ENCODE results near the gene DEDD2. TPM values are rescaled to one million over a fixed set of nuclear protein-coding genes. Genes with fewer than 3 reads are reported as not detected.

Gene DEDD2
- total RNA-seq, 3 donors from 2014 or later (not counting 1 experiment from before 2014, with no cell fraction given) = 83.2 to 110 (median 83.7) TPM

- no peaks in the 10 kb centered on the region for H3K9me3 ChIP-seq (ENCODE audit: control insufficient read depth, insufficient read depth, low read length)
- H3K9me3 Mint-ChIP-seq = no peaks in the 10 kb centered on the region
- no peak overlapping the region for H3K27ac Mint-ChIP-seq
- H3K4me1 ChIP-seq (ENCODE audit: control insufficient read depth, insufficient read depth, low read length) = peaks cover 33% of the 10 kb centered on the region
- no peaks in the 10 kb centered on the region for H3K27me3 ChIP-seq (ENCODE audit: control insufficient read depth, insufficient read depth, low read length)
- ATAC-seq = no peak
- TF ChIP-seq, protein P1, sequence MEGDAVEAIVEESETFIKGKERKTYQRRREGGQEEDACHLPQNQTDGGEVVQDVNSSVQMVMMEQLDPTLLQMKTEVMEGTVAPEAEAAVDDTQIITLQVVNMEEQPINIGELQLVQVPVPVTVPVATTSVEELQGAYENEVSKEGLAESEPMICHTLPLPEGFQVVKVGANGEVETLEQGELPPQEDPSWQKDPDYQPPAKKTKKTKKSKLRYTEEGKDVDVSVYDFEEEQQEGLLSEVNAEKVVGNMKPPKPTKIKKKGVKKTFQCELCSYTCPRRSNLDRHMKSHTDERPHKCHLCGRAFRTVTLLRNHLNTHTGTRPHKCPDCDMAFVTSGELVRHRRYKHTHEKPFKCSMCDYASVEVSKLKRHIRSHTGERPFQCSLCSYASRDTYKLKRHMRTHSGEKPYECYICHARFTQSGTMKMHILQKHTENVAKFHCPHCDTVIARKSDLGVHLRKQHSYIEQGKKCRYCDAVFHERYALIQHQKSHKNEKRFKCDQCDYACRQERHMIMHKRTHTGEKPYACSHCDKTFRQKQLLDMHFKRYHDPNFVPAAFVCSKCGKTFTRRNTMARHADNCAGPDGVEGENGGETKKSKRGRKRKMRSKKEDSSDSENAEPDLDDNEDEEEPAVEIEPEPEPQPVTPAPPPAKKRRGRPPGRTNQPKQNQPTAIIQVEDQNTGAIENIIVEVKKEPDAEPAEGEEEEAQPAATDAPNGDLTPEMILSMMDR (IDR thresholded peaks at IDR 0.05) = no peak
- H3K36me3 Mint-ChIP-seq = no peaks in the 10 kb centered on the region
- H3K27ac ChIP-seq (ENCODE audit: low read length) = no peak overlapping the region
- no peak overlapping the region for H3K4me3 ChIP-seq (ENCODE audit: low read length)
- WGBS (ENCODE audit: insufficient coverage) = 56% methylated on average over 6 of the region's 9 CpGs
- peaks cover 7 to 26% of the 10 kb centered on the region in 2 donors for H3K27me3 Mint-ChIP-seq (ENCODE audit: low read depth in 2 of 2)
- H3K4me3 Mint-ChIP-seq = no peak overlapping the region
- H3K4me1 Mint-ChIP-seq = peaks cover 19 to 31% of the 10 kb centered on the region in 2 donors
- DNase-seq = no peak
- intact Hi-C loops (cut with micrococcal nuclease) = no loop called here
- H3K36me3 ChIP-seq (ENCODE audit: control insufficient read depth, insufficient read depth, low read length) = no peaks in the 10 kb centered on the region
These were observed 66.5 kb downstream of the DEDD2 start for GRCh38 chr19:42150911-42151361.

DNA sequence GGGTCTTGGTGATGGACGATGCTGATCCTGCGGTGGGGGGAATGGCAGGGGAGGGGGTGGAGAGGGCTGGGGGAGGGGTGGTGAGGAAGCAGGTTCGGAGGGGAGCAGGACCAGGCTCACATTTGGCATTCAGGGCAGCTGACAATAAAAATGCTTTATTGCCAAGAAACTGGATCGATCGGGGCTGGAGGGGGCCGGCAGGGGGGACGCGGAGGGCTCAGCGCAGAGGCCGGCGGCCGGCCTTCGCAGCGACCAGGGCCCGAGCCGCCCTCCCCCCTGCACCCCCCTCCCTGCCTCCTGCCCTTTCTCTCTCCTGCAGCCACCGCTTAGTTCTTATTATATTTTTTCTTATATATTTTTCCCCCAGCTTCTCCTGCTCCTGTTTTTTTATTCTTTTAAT lies 67.1 kb downstream of the DEDD2 start:
- no peak overlapping the region for H3K4me3 Mint-ChIP-seq
- peaks cover 14 to 26% of the 10 kb centered on the region in 2 donors for H3K4me1 Mint-ChIP-seq
- Histone ChIP-seq H3K27me3 (ENCODE audit: control insufficient read depth, insufficient read depth, low read length) (no peaks in the 10 kb centered on the region), H3K36me3 (ENCODE audit: control insufficient read depth, insufficient read depth, low read length) (no peaks in the 10 kb centered on the region), H3K9me3 (ENCODE audit: control insufficient read depth, insufficient read depth, low read length) (no peaks in the 10 kb centered on the region), H3K4me3 (ENCODE audit: low read length) (no peak overlapping the region), H3K27ac (ENCODE audit: low read length) (no peak overlapping the region), H3K4me1 (ENCODE audit: control insufficient read depth, insufficient read depth, low read length) (peaks cover 28% of the 10 kb centered on the region)
- DNase-seq = no peak
- peaks cover 1 to 23% of the 10 kb centered on the region in 2 donors for H3K27me3 Mint-ChIP-seq (ENCODE audit: low read depth in 2 of 2)
- no peak for ATAC-seq
- no peaks in the 10 kb centered on the region for H3K36me3 Mint-ChIP-seq
- H3K27ac Mint-ChIP-seq = no peak overlapping the region
- intact Hi-C loops (cut with micrococcal nuclease) = no loop called here
- WGBS (ENCODE audit: insufficient coverage) = 70% methylated on average over 14 of the region's 17 CpGs
- TF ChIP-seq, protein P1 (IDR thresholded peaks at IDR 0.05) = no peak
- H3K9me3 Mint-ChIP-seq = no peaks in the 10 kb centered on the region

DNA sequence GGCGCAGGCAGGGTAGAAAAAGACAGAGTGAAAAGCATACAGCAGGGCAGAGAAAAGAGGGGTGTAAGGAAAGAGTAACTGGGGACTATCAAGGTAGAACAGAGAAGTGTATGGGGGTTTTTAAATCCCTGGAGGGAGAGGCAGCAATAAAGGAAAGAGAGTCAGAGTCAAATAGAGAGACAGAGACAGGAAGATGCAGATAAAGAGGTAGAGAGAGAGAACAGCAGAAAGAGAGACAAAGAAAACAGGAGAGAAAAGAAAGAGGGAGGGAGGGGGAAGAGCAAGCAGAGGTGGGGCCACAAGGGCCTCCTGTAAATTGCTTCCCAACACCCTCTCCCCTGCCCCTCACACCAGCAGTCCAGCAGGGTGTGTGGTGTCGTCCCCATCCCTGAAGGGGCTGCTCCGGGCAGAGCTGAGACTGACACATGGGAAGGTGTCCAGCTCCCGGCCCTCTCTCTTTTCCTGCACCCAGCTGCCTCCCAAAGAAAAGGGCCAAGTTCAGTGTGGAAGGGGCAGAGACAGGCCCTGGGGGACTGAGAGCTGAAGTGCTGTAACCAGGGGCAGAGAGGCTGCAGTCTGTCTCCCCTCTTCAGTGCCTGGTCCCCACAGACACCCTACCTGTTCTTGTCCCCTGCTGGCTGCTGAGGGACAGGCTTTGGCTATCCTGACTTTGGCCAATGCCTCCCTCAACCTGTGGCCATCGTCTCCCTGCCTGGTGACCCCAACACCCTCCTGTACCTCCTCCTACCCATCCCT lies 67.9 kb downstream of the DEDD2 start:
- DNase-seq (no peak), ATAC-seq (no peak)
- peaks cover 0 to 18% of the 10 kb centered on the region in 2 donors for H3K27me3 Mint-ChIP-seq (ENCODE audit: low read depth in 2 of 2)
- H3K9me3 Mint-ChIP-seq = no peaks in the 10 kb centered on the region
- TF ChIP-seq, protein P1 (IDR thresholded peaks at IDR 0.05) = no peak
- intact Hi-C loops (cut with micrococcal nuclease) = no loop called here
- no peak overlapping the region for H3K4me3 Mint-ChIP-seq
- no peak overlapping the region for H3K4me3 ChIP-seq (ENCODE audit: low read length)
- no peaks in the 10 kb centered on the region for H3K9me3 ChIP-seq (ENCODE audit: control insufficient read depth, insufficient read depth, low read length)
- WGBS (ENCODE audit: insufficient coverage) = 88% methylated on average over 5 of the region's 5 CpGs
- H3K27ac Mint-ChIP-seq = no peak overlapping the region
- no peaks in the 10 kb centered on the region for H3K36me3 Mint-ChIP-seq
- no peaks in the 10 kb centered on the region for H3K27me3 ChIP-seq (ENCODE audit: control insufficient read depth, insufficient read depth, low read length)
- no peaks in the 10 kb centered on the region for H3K36me3 ChIP-seq (ENCODE audit: control insufficient read depth, insufficient read depth, low read length)
- no peak overlapping the region for H3K27ac ChIP-seq (ENCODE audit: low read length)
- peaks cover 6 to 19% of the 10 kb centered on the region in 2 donors for H3K4me1 Mint-ChIP-seq
- H3K4me1 ChIP-seq (ENCODE audit: control insufficient read depth, insufficient read depth, low read length) = peaks cover 21% of the 10 kb centered on the region

Other genes with a start within 250 kb of the DEDD2 start
- 10 to 100 TPM; 13.5 to 18.2 (median 14.0) TPM for gene ATP1A3, start 223.4 kb downstream of the DEDD2 start, total RNA-seq
- gene GRIK5, start 147.5 kb downstream of the DEDD2 start, total RNA-seq = 1 to 10 TPM in 1 of 3 donors, under 1 TPM in 1, not detected in 1; 0.31 to 2.1 TPM
- 10 to 100 TPM; 21.6 to 23.7 (median 23.1) TPM for gene ZNF574, start 141.5 kb downstream of the DEDD2 start, total RNA-seq
- 10 to 100 TPM; 27.3 to 40.8 (median 29.3) TPM for gene POU2F2, start 85.2 kb downstream of the DEDD2 start, total RNA-seq
- gene ZNF526, start 2.6 kb upstream of the DEDD2 start, total RNA-seq = 10 to 100 TPM in 2 of 3 donors, 1 to 10 TPM in 1; 8.8 to 10.6 (median 10.2) TPM
- 10 to 100 TPM; 42.5 to 52.1 (median 44.1) TPM for gene GSK3A, start 24.9 kb upstream of the DEDD2 start, total RNA-seq
- gene ERF, start 37.5 kb upstream of the DEDD2 start, total RNA-seq = 100 to 1,000 TPM in 1 of 3 donors, 10 to 100 TPM in 2; 58.3 to 115 (median 75.6) TPM
- 100 to 1,000 TPM in 2 of 3 donors, 10 to 100 TPM in 1; 95.4 to 121 (median 108) TPM for gene CIC, start 51.6 kb upstream of the DEDD2 start, total RNA-seq
- gene PRR19, start 84.5 kb upstream of the DEDD2 start, total RNA-seq = not detected
- gene PAFAH1B3, start 84.9 kb upstream of the DEDD2 start, total RNA-seq = 1 to 10 TPM; 6.1 to 8.9 (median 7.9) TPM
- gene TMEM145, start 95.6 kb upstream of the DEDD2 start, total RNA-seq = not detected
- 10 to 100 TPM in 2 of 3 donors, 1 to 10 TPM in 1; 8.1 to 11.3 (median 10.5) TPM for gene MEGF8, start 108.0 kb upstream of the DEDD2 start, total RNA-seq
- gene CNFN, start 172.6 kb upstream of the DEDD2 start, total RNA-seq = 1 to 10 TPM in 1 of 3 donors, not detected in 2; 1.3 TPM
- 10 to 100 TPM in 2 of 3 donors, 1 to 10 TPM in 1; 5.3 to 13.3 (median 11.7) TPM for gene LIPE, start 209.7 kb upstream of the DEDD2 start, total RNA-seq
- not detected for gene CXCL17, start 225.3 kb upstream of the DEDD2 start, total RNA-seq

Data from natural killer cell (primary cell).